ENCODE results near the gene TBC1D26.

- TF ChIP-seq CTCF (conservative IDR thresholded peaks at IDR 0.05; ENCODE audit: low read depth, low read length) (no peak), BHLHE40 (IDR thresholded peaks at IDR 0.05; ENCODE audit: low read depth, low read length) (no peak), RAD21 (IDR thresholded peaks at IDR 0.05; ENCODE audit: low read length) (no peak), SMC3 (IDR thresholded peaks at IDR 0.05; ENCODE audit: low read depth, low read length) (no peak)
These were observed 50.8 kb downstream of the TBC1D26 start for GRCh38 chr17:15782866-15783265.

All from IMR-90 (cell line).